ENCODE data around the gene CD38. TPM values are rescaled to one million over a fixed set of nuclear protein-coding genes. Genes with fewer than 3 reads are reported as not detected.
"Not testable (repeated sequence)": the region's sequence is repeated elsewhere in the genome, so short reads cannot be mapped to it uniquely, and the experiment has no call there.

The CD38 gene
- 0.16 and 0.59 TPM in 2 replicates for total RNA-seq (2014; rRNA removed; shearing (Covaris generic))
- 0.14 and 0.47 TPM in 2 replicates for polyA plus RNA-seq (2015; cell fraction: cytosol; rRNA removed)
- 0.14 and 0.35 TPM in 2 replicates for polyA plus RNA-seq (2015; cell fraction: nucleus; rRNA removed)

GRCh38 chr4:15778289-15779241 is at the start of gene CD38:
TSS of gene CD38 (plus strand) at chr4:15778328. CDS start at chr4:15778415, 87 bp downstream.
- in situ Hi-C loops (cut with HindIII; ENCODE audit: low pct_unique_long_range_greater_than_20kb, low sequenced_read_pairs) = no loop called here
- no peak for DNase-seq (ENCODE audit: low read depth, low spot score)

GRCh38 chr4:15729910-15730533 is 48.1 kb upstream of the CD38 start:
- DNase-seq (ENCODE audit: low read depth, low spot score) = peak; percentile 67
- in situ Hi-C loops (cut with HindIII; ENCODE audit: low pct_unique_long_range_greater_than_20kb, low sequenced_read_pairs) = no loop called here

GRCh38 chr4:15733061-15733460 is 45.1 kb upstream of the CD38 start:
- in situ Hi-C loops (cut with HindIII; ENCODE audit: low pct_unique_long_range_greater_than_20kb, low sequenced_read_pairs); DNase-seq (ENCODE audit: low read depth, low spot score): not testable (repeated sequence)

- in situ Hi-C loops (cut with HindIII; ENCODE audit: low pct_unique_long_range_greater_than_20kb, low sequenced_read_pairs) = no loop called here
- DNase-seq (ENCODE audit: low read depth, low spot score) = no peak
These were observed 42.6 kb upstream of the CD38 start for GRCh38 chr4:15735536-15735935.

DNA sequence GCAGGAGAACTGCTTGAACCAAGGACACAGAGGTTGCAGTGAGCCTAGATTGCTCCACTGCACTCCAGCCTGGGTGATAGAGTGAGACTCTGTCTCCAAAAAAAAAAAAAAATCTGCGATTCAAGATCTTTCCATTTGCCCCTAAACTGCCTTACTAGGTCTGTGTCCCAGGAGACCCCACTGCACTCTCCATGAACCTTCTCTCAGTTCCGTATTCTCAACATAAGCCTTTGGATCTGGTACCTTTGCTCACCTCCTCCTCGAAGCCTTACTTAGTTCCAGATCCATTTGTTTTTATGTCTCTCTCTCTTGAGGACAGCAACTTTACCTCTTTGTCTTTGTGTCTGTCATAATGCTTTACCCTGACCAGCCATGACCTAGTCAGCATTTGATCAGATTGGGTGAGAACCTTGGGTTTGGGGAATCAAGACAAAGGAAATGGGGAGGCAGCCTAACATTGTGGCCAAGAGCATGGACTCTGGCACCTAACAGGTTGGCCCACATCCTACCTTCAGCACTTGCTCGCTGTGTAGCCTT is 41.5 kb upstream of the CD38 start:
- in situ Hi-C loops (cut with HindIII; ENCODE audit: low pct_unique_long_range_greater_than_20kb, low sequenced_read_pairs) = no loop called here
- no peak for DNase-seq (ENCODE audit: low read depth, low spot score)

DNA sequence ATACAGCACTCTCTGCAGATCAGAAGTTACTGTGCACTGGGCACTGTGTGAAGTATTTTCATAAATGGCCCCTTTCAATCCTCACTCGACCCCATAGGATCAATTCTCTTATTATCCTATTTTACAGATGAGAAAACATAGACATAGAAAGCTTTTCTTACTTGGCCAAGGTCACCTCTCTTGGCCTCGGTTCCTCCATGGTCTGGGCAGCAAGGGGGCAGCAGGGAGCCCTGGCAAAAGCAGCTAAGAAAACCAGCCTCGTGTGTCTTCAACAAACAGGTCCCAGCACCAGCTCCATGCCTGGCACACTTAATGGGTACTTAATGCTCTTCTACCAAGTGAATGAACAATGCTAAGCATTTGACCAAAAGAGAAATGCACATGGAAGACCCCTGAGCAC is 40.9 kb upstream of the CD38 start:
- DNase-seq (ENCODE audit: low read depth, low spot score) = no peak
- in situ Hi-C loops (cut with HindIII; ENCODE audit: low pct_unique_long_range_greater_than_20kb, low sequenced_read_pairs) = no loop called here

DNA sequence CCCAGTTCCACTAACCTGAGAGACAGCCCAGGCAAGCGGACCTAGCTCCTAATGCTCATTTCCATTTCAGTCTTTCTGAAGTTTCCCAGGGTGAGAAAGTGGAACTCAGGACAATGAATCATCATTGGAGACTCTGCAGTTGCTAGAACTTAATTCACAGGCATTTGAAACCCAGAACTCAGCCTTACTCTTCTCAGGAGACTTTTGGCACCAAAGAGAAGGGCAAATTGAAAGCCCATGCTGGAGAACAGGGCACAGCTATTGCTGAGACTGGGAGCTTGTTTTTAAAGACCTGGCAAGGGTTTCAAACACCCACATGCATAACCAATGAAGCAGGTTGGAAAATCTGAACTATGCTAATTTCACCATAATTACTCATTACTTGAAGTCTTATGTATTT is 39.3 kb upstream of the CD38 start:
- in situ Hi-C loops (cut with HindIII; ENCODE audit: low pct_unique_long_range_greater_than_20kb, low sequenced_read_pairs) = no loop called here
- no peak for DNase-seq (ENCODE audit: low read depth, low spot score)

GRCh38 chr4:15740764-15741404 is 37.2 kb upstream of the CD38 start:
- in situ Hi-C loops (cut with HindIII; ENCODE audit: low pct_unique_long_range_greater_than_20kb, low sequenced_read_pairs) = no loop called here
- DNase-seq (ENCODE audit: low read depth, low spot score) = no peak

- DNase-seq (ENCODE audit: low read depth, low spot score) = no peak
- in situ Hi-C loops (cut with HindIII; ENCODE audit: low pct_unique_long_range_greater_than_20kb, low sequenced_read_pairs) = no loop called here
These were observed 36.0 kb upstream of the CD38 start for GRCh38 chr4:15742083-15742582.

DNA sequence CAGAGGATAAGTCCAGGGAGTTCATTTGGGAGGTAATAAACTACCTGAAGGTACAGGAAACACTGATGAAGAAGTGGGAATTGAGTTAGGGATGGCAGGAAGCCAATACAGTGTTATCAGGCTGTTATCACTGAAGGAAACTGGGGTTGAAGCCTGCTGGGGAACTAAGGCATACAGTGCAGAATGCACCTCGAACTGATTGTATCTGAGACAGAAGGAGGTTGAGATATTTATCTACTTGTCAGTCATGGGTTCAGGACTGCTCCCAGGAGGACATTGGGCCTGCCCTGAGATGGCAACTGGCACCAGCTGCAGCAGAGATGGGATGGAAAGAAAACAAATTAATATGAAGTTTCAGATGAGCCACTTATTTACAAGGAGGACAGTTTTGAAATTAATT is 35.5 kb upstream of the CD38 start:
- in situ Hi-C loops (cut with HindIII; ENCODE audit: low pct_unique_long_range_greater_than_20kb, low sequenced_read_pairs) = no loop called here
- DNase-seq (ENCODE audit: low read depth, low spot score) = no peak

DNA sequence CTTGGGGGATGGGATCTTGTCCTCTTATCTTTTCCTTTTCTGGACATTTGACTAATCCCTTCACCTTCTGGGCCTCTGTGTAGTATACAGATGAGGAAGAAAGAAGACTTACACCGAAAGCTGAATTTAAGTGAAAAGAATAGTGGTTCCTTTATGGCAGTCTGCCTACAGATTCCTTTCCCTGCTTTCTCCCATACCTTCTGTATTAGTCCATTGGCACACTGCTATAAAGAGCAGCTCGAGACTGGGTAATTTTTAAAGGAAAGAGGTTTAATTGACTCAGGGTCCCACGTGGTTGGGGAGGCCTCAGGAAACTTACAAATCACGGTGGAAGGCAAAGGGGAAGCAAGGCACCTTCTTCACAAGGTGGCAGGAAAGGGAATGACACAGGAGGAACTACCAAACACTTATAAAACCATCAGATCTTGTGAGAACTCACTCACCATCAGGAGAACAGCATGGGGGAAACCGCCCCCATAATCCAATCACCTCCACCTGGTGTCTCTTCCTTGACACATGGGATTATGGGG is 34.0 kb upstream of the CD38 start:
- in situ Hi-C loops (cut with HindIII; ENCODE audit: low pct_unique_long_range_greater_than_20kb, low sequenced_read_pairs) = no loop called here
- DNase-seq (ENCODE audit: low read depth, low spot score) = no peak

DNA sequence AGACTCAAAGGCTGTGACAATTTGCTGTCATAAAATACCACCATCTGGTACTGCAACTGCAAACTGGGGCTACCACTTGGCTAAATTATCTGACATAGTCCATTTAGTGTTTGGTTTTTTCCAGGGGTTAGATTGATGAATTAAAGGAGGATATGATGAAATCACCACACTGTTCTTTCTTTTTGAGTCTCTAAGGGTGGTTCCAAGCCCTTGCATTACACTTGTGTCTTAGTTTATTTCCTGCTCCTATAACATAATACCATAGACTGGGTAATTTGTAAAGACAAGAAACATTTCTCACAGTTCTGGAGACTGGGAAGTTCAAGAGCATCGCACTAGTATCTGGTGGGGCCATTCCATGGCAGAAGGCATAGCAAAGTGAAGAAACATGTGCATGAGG is 32.0 kb upstream of the CD38 start:
- no peak for DNase-seq (ENCODE audit: low read depth, low spot score)
- in situ Hi-C loops (cut with HindIII; ENCODE audit: low pct_unique_long_range_greater_than_20kb, low sequenced_read_pairs) = no loop called here

DNA sequence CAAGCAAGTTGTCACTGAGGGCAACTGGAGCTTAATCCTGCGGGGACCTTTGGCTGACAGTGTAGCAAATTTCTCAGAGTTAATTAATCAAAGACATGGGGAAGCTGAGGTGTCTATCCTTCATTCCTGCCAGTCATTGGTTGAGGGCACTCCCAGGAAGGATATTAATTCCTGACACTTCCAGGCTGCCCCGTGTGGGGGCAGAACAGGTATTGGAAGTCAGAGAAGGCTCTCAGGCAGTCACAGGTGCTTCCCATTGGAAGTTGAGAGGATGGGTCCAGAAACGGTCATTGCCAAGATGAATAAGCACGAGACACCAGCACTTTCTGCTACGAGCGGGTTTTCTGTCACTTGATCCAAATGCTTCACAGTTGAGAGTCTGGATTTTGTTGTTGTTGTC is 29.1 kb upstream of the CD38 start:
- in situ Hi-C loops (cut with HindIII; ENCODE audit: low pct_unique_long_range_greater_than_20kb, low sequenced_read_pairs) = no loop called here
- no peak for DNase-seq (ENCODE audit: low read depth, low spot score)

GRCh38 chr4:15751153-15751552 is 27.0 kb upstream of the CD38 start:
- in situ Hi-C loops (cut with HindIII; ENCODE audit: low pct_unique_long_range_greater_than_20kb, low sequenced_read_pairs) = no loop called here
- DNase-seq (ENCODE audit: low read depth, low spot score) = no peak

- DNase-seq (ENCODE audit: low read depth, low spot score) = no peak
These were observed 25.0 kb upstream of the CD38 start for GRCh38 chr4:15753081-15753480.

GRCh38 chr4:15753786-15754185 is 24.3 kb upstream of the CD38 start:
- DNase-seq (ENCODE audit: low read depth, low spot score) = no peak
- in situ Hi-C loops (cut with HindIII; ENCODE audit: low pct_unique_long_range_greater_than_20kb, low sequenced_read_pairs) = no loop called here

More at GRCh38 chr4:15753081-15753480, 25.0 kb upstream of the CD38 start:
- in situ Hi-C loops (cut with HindIII; ENCODE audit: low pct_unique_long_range_greater_than_20kb, low sequenced_read_pairs) = no loop called here

DNA sequence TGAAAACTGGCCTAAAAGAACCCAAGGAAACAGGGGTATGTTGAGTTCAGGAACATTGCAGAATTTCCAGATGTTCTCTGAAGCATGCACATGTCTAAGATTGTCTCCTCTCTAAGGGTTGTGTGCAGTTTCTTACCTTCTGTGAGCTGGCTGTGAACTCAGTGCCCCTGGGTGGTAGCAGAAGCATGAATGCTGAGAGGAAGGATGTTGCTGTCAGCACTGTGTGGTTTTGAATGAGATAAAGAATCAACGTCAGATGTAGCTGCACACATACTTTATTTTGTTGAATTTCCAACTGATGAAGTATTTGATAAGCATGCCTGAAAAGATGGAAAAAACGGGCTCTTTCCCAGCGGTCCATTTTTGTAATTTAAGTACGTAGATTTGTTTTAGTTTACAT is 23.8 kb upstream of the CD38 start:
- DNase-seq (ENCODE audit: low read depth, low spot score) = no peak
- in situ Hi-C loops (cut with HindIII; ENCODE audit: low pct_unique_long_range_greater_than_20kb, low sequenced_read_pairs) = no loop called here

Measured in SK-MEL-5 (cell line).